OCI-LY1 (cell line): Measurements from ENCODE around the gene TCTN2.

ENCODE experiments used
- H2AFZ ChIP-seq: fragments of 200-600 bp; sonication (generic), shearing (Covaris generic); 2 replicates; pipeline ENCODE4 v1.6.0; 2014; ENCODE audit warnings: antibody characterized with exemption, mild to moderate bottlenecking, low read length
- H3F3A ChIP-seq: fragments of 200-600 bp; sonication (generic), shearing (Covaris generic); 2 replicates; pipeline ENCODE4 v1.6.0; 2014; ENCODE audit warnings: mild to moderate bottlenecking, antibody characterized with exemption, low read length, moderate library complexity; ENCODE audit not compliant: insufficient read depth
- H3K27ac ChIP-seq: fragments of 200-600 bp; sonication (generic); 2 replicates; pipeline ENCODE4 v1.5.1; 2014; ENCODE audit warnings: low read length, mixed run types, mild to moderate bottlenecking, low read depth; ENCODE audit not compliant: poor library complexity, severe bottlenecking
- H3K27me3 ChIP-seq: fragments of 200-600 bp; sonication (generic); 2 replicates; pipeline ENCODE4 v1.6.0; 2014; ENCODE audit warnings: antibody characterized with exemption, mild to moderate bottlenecking, low read length, moderate library complexity; ENCODE audit not compliant: insufficient read depth
- H3K36me3 ChIP-seq: fragments of 200-600 bp; sonication (generic); 2 replicates; pipeline ENCODE4 v1.6.1; 2014; ENCODE audit warnings: mild to moderate bottlenecking, antibody characterized with exemption, low read length, moderate library complexity, mixed read lengths; ENCODE audit not compliant: insufficient read depth
- H3K4me1 ChIP-seq: fragments of 200-600 bp; sonication (generic); 2 replicates; pipeline ENCODE4 v1.5.1; 2014; ENCODE audit warnings: mild to moderate bottlenecking, low read length, moderate library complexity; ENCODE audit not compliant: insufficient read depth, severe bottlenecking
- H3K4me2 ChIP-seq: fragments of 200-600 bp; sonication (generic), shearing (Covaris generic); 2 replicates; pipeline ENCODE4 v1.6.1; 2014; ENCODE audit warnings: low read length
- H3K4me3 ChIP-seq: fragments of 200-600 bp; sonication (generic); 2 replicates; pipeline ENCODE4 v1.5.1; 2014; ENCODE audit warnings: low read length, low read depth, mild to moderate bottlenecking, mixed read lengths; ENCODE audit not compliant: poor library complexity, severe bottlenecking
- H3K79me2 ChIP-seq: fragments of 200-600 bp; shearing (Covaris generic); 2 replicates; pipeline ENCODE4 v1.6.1; 2016; ENCODE audit warnings: mixed run types, low read length, mixed read lengths; ENCODE audit not compliant: insufficient read depth
- H3K9ac ChIP-seq: fragments of 200-600 bp; sonication (generic), shearing (Covaris generic); 2 replicates; pipeline ENCODE4 v1.6.1; 2014; ENCODE audit warnings: mild to moderate bottlenecking, low read length, mixed read lengths
- H3K9me2 ChIP-seq: fragments of 200-600 bp; sonication (generic), shearing (Covaris generic); 2 replicates; pipeline ENCODE4 v1.6.1; 2014; ENCODE audit warnings: low read depth, mild to moderate bottlenecking, low read length, mixed read lengths
- H3K9me3 ChIP-seq: fragments of 200-600 bp; shearing (Covaris generic); 2 replicates; pipeline ENCODE4 v1.6.1; 2014; ENCODE audit warnings: low read length, mixed read lengths
- H4K20me1 ChIP-seq: fragments of 200-600 bp; sonication (generic), shearing (Covaris generic); 2 replicates; pipeline ENCODE4 v1.6.0; 2016; ENCODE audit warnings: mild to moderate bottlenecking, low read length; ENCODE audit not compliant: insufficient read depth
- EZH2 ChIP-seq: fragments of 200-600 bp; sonication (generic), shearing (Covaris generic); IDR thresholded peaks from 2 replicates; pipeline ENCODE4 v1.8.0; 2017; ENCODE audit warnings: borderline replicate concordance, mixed run types, mild to moderate bottlenecking, antibody characterized with exemption, low read length, moderate library complexity, mixed read lengths
- TF ChIP-seq, protein P1 (sequence below): fragments of 200-600 bp; sonication (generic), shearing (Covaris generic); IDR thresholded peaks from 2 replicates; pipeline ENCODE4 v1.5.1; 2017; ENCODE audit warnings: mild to moderate bottlenecking, antibody characterized with exemption, low read length, moderate library complexity, mixed read lengths

TCTN2 gene

GRCh38 chr12:123713823-123714585 is 43.1 kb downstream of the TCTN2 start:
- peaks cover 29% of the 10 kb centered on the region for H3K79me2 ChIP-seq
- H3K9me3 ChIP-seq: no peaks in the 10 kb centered on the region
- H3K27ac ChIP-seq: peak overlapping the region; percentile 20
- TF ChIP-seq, protein P1, sequence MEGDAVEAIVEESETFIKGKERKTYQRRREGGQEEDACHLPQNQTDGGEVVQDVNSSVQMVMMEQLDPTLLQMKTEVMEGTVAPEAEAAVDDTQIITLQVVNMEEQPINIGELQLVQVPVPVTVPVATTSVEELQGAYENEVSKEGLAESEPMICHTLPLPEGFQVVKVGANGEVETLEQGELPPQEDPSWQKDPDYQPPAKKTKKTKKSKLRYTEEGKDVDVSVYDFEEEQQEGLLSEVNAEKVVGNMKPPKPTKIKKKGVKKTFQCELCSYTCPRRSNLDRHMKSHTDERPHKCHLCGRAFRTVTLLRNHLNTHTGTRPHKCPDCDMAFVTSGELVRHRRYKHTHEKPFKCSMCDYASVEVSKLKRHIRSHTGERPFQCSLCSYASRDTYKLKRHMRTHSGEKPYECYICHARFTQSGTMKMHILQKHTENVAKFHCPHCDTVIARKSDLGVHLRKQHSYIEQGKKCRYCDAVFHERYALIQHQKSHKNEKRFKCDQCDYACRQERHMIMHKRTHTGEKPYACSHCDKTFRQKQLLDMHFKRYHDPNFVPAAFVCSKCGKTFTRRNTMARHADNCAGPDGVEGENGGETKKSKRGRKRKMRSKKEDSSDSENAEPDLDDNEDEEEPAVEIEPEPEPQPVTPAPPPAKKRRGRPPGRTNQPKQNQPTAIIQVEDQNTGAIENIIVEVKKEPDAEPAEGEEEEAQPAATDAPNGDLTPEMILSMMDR: no peak
- no peak for TF ChIP-seq EZH2
- H4K20me1 ChIP-seq: no peaks in the 10 kb centered on the region
- H3F3A ChIP-seq: no peaks in the 10 kb centered on the region
- H3K36me3 ChIP-seq: peaks cover 4% of the 10 kb centered on the region; the same call in 1 of the 2 replicates
- H3K4me2 ChIP-seq: peak overlapping the region; percentile 99
- H3K4me1 ChIP-seq: peaks cover 22% of the 10 kb centered on the region
- peak overlapping the region; percentile 99 for H3K4me3 ChIP-seq
- H3K9ac ChIP-seq: peak overlapping the region; percentile 99; the same call in 1 of the 2 replicates
- no peak overlapping the region for H2AFZ ChIP-seq
- H3K9me2 ChIP-seq: no peaks in the 10 kb centered on the region
- no peaks in the 10 kb centered on the region for H3K27me3 ChIP-seq

GRCh38 chr12:123715195-123715594 is 44.3 kb downstream of the TCTN2 start:
- H3K4me1 ChIP-seq: peaks cover 22% of the 10 kb centered on the region
- no peak overlapping the region for H3K9ac ChIP-seq
- no peaks in the 10 kb centered on the region for H3K27me3 ChIP-seq
- no peak overlapping the region for H3K4me2 ChIP-seq
- no peak overlapping the region for H3K27ac ChIP-seq
- no peak overlapping the region for H2AFZ ChIP-seq
- peaks cover 15% of the 10 kb centered on the region; the same call in 1 of the 2 replicates for H3K36me3 ChIP-seq
- H3K9me2 ChIP-seq: no peaks in the 10 kb centered on the region
- H3K9me3 ChIP-seq: no peaks in the 10 kb centered on the region
- H3K4me3 ChIP-seq: no peak overlapping the region
- TF ChIP-seq, protein P1: no peak
- no peak for TF ChIP-seq EZH2
- H4K20me1 ChIP-seq: no peaks in the 10 kb centered on the region
- H3F3A ChIP-seq: no peaks in the 10 kb centered on the region
- peaks cover 29% of the 10 kb centered on the region for H3K79me2 ChIP-seq

DNA sequence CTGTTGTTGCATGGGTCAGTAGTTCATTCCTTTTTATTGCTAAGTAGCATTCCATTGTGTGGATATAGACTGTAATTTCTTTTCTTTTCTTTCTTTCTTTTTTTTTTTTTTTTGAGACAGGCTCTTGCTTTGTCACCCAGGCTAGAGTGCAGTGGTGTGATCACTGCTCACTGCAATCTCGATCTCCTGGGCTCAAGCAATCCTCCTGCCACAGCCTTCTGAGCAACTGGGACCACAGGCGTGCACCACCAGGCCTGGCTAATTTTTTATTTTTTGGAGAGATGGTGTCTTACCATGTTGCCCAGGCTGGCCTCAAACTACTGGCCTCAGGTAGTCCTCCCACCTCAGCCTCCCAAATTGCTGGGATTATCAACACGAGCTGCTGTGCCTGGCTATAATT is 46.4 kb downstream of the TCTN2 start:
- Histone ChIP-seq H3K4me1 (peaks cover 17% of the 10 kb centered on the region), H3K27ac (no peak overlapping the region), H3K4me2 (no peak overlapping the region), H3K36me3 (peaks cover 37% of the 10 kb centered on the region), H3F3A (no peaks in the 10 kb centered on the region), H3K9me2 (no peaks in the 10 kb centered on the region), H3K9ac (no peak overlapping the region), H3K79me2 (peaks cover 28% of the 10 kb centered on the region), H2AFZ (no peak overlapping the region), H3K27me3 (no peaks in the 10 kb centered on the region), H3K4me3 (no peak overlapping the region), H3K9me3 (no peaks in the 10 kb centered on the region), H4K20me1 (no peaks in the 10 kb centered on the region)
- no peak for TF ChIP-seq EZH2
- TF ChIP-seq, protein P1: no peak
